Smooth muscle cell (in vitro differentiated cells): Measurements from ENCODE around the gene ZNG1C. TPM values are rescaled to one million over a fixed set of nuclear protein-coding genes. Genes with fewer than 3 reads are reported as not detected.
"Not testable (repeated sequence)": the region's sequence is repeated elsewhere in the genome, so short reads cannot be mapped to it uniquely, and the experiment has no call there.

ENCODE experiments used
- DNase-seq: peaks from one replicate; lab custom pipeline; 2025; ENCODE audit not compliant: unreplicated experiment; lab: John Stamatoyannopoulos, UW
- H2AFZ ChIP-seq: fragments of 200-600 bp; sonication (generic); 2 replicates; pipeline ENCODE4 v1.6.0; 2016; ENCODE audit warnings: antibody characterized with exemption, low read depth, mild to moderate bottlenecking
- H3F3A ChIP-seq: fragments of 200-600 bp; sonication (generic); 2 replicates; pipeline ENCODE4 v1.6.0; 2017; ENCODE audit warnings: antibody characterized with exemption, low read depth
- H3K27ac ChIP-seq: fragments of 200-600 bp; sonication (generic); 2 replicates; pipeline ENCODE4 v1.5.1; 2016; ENCODE audit warnings: low read depth, mild to moderate bottlenecking
- H3K27me3 ChIP-seq: fragments of 200-600 bp; sonication (generic); 2 replicates; pipeline ENCODE4 v1.6.1; 2016; ENCODE audit warnings: low read depth, mild to moderate bottlenecking
- H3K36me3 ChIP-seq: fragments of 200-600 bp; sonication (generic); 2 replicates; pipeline ENCODE4 v1.5.1; 2016; ENCODE audit warnings: low read depth
- H3K4me1 ChIP-seq: fragments of 200-600 bp; sonication (generic); 2 replicates; pipeline ENCODE4 v1.5.1; 2016; ENCODE audit warnings: low read depth
- H3K4me2 ChIP-seq: fragments of 200-600 bp; sonication (generic); 2 replicates; pipeline ENCODE4 v1.6.0; 2016; ENCODE audit warnings: mild to moderate bottlenecking
- H3K4me3 ChIP-seq: fragments of 200-600 bp; sonication (generic); 2 replicates; pipeline ENCODE4 v1.5.1; 2016; ENCODE audit warnings: mild to moderate bottlenecking
- H3K79me2 ChIP-seq: fragments of 200-600 bp; sonication (generic); 2 replicates; pipeline ENCODE4 v1.6.0; 2016; ENCODE audit warnings: low read depth, mild to moderate bottlenecking
- H3K9ac ChIP-seq: fragments of 200-600 bp; sonication (generic); 2 replicates; pipeline ENCODE4 v1.6.0; 2016; ENCODE audit warnings: low read depth
- H3K9me3 ChIP-seq: fragments of 200-600 bp; sonication (generic); replicated peaks from 2 replicates; pipeline ENCODE4 v1.5.1; 2016; ENCODE audit warnings: low read depth
- H4K20me1 ChIP-seq: fragments of 200-600 bp; sonication (generic); 2 replicates; pipeline ENCODE4 v1.6.0; 2016; ENCODE audit warnings: low read depth
- WGBS: methylation state at CpG from one replicate; pipeline ENCODE4 v1.1.7; 2016; ENCODE audit warnings: low lambda C conversion rate; 5-methylcytosine and 5-hydroxymethylcytosine counted together
- polyA plus RNA-seq: library from polyadenylated mRNA; unstranded; fragments of >200 nt; fragmentation: Nextera tagmentation; extraction: Ambion mirVana; gene quantifications from 2 replicates; pipeline ENCODE4 v1.2.1, GENCODE V29; 2016
- total RNA-seq: library from RNA; depleted of rRNA; stranded (reverse); fragments of >200 nt; gene quantifications from 2 replicates; pipeline ENCODE4 v1.2.3, GENCODE V29; 2014

Gene ZNG1C
- total RNA-seq (17.8 and 50.1 TPM in 2 replicates), polyA plus RNA-seq (41.9 and 52.2 TPM in 2 replicates)

DNA sequence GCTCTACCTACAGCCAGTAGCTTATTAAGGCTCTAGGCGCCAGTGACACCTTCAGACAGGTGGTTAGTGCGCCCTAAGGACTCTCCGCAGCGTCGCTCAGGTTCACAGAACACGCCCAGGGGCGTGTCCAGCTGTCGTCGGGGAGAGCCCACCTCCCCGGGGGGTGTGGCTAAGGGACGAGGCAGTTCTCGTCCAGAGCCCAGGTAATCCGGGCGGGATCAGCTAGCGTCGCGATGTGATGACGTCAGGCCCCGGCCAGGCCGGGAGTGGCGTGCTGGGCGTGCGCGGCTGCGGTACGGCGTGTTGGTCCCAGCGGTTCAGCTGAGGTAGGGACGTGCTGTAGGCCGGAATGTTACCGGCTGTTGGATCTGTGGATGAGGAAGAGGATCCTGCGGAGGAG is at the start of gene ZNG1C:
TSS of gene ZNG1C (plus strand) at position 301 of the 400 bp plus-strand sequence. CDS start at position 350, 49 bp downstream.
- H3K9me3 ChIP-seq, H3K4me3 ChIP-seq, H3K4me1 ChIP-seq, H3K9ac ChIP-seq, DNase-seq, H3K4me2 ChIP-seq, H3K79me2 ChIP-seq, H3K27me3 ChIP-seq, H3K27ac ChIP-seq, H2AFZ ChIP-seq, H4K20me1 ChIP-seq, H3F3A ChIP-seq, H3K36me3 ChIP-seq: not testable (repeated sequence)
- no CpG with 5 or more reads among the region's 32 CpGs for WGBS

DNA sequence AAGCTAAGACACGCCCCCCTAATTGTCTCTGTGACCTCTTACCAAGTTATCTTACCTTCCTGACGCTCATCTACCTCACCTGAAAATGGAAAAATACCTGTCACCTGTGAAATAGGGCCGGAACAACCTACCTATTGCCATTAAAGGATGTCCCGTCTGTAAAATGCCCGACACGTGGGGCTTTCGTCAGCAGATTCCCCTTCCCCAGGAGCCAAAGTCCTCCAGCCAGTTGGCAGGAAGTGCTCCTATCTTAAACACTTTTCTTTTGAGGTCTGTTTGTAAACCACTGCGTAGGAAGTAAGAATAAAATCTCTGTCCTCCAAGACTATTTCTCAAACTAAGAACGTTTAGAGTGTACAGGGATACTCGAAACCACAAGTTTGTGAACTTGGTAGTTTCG is 654 bp downstream of the ZNG1C start:
- H3K9me3 ChIP-seq, H3K4me3 ChIP-seq, H4K20me1 ChIP-seq, H3K9ac ChIP-seq, DNase-seq, H3K27ac ChIP-seq, H3K27me3 ChIP-seq, H3K79me2 ChIP-seq, H2AFZ ChIP-seq, H3K36me3 ChIP-seq, H3F3A ChIP-seq, H3K4me2 ChIP-seq, H3K4me1 ChIP-seq: not testable (repeated sequence)
- WGBS, result no CpG with 5 or more reads among the region's 11 CpGs

- H3K27me3 ChIP-seq, H3K9me3 ChIP-seq, H3K4me1 ChIP-seq, H3K4me2 ChIP-seq, H2AFZ ChIP-seq, H3K79me2 ChIP-seq, H3F3A ChIP-seq, H3K9ac ChIP-seq, H4K20me1 ChIP-seq, H3K4me3 ChIP-seq, H3K27ac ChIP-seq, DNase-seq, H3K36me3 ChIP-seq: not testable (repeated sequence)
- WGBS, result 64% methylated on average over 11 of the region's 16 CpGs
Observed at GRCh38 chr9:68281041-68281440, 39.3 kb downstream of the ZNG1C start.

DNA sequence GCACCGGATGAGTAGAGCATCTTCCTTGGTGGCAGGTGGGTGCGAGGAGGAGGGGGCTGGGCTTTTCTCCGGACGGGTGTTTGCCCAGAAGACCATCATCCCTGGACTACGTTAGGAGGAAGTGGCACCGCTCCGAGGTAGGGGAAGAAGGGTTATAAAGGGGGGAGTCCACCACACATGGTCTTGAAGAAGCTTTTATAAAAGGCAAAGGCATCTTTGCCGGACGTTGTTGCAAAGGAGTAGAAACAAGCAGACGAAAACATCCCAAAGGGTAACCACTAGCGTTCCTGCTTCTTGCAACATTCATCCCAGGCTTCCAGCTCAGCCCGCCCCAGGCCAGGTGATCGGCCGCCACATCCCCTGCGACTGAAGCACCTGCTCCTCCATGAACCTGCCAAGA is 60.8 kb downstream of the ZNG1C start, which contains the start of gene FOXD4L3:
TSS of gene FOXD4L3 (plus strand) at position 301 of the 400 bp plus-strand sequence. CDS start at position 386, 85 bp downstream.
- not testable (repeated sequence) for H4K20me1 ChIP-seq, H3K27me3 ChIP-seq, H3K4me2 ChIP-seq, H3K27ac ChIP-seq, DNase-seq, H3K79me2 ChIP-seq, H3F3A ChIP-seq, H3K9ac ChIP-seq, H3K36me3 ChIP-seq, H3K9me3 ChIP-seq, H2AFZ ChIP-seq, H3K4me3 ChIP-seq, H3K4me1 ChIP-seq
- 16% methylated on average over 3 of the region's 15 CpGs for WGBS

GRCh38 chr9:68303771-68304170 is 62.0 kb downstream of the ZNG1C start:
- not testable (repeated sequence) for H4K20me1 ChIP-seq, H3K36me3 ChIP-seq
- 4% methylated on average over 6 of the region's 30 CpGs for WGBS

GRCh38 chr9:68304212-68304611 is 62.4 kb downstream of the ZNG1C start:
- 20% methylated on average over 10 of the region's 21 CpGs for WGBS
- DNase-seq, H3F3A ChIP-seq: not testable (repeated sequence)

More at GRCh38 chr9:68303771-68304170, 62.0 kb downstream of the ZNG1C start:
- not testable (repeated sequence) for H3K79me2 ChIP-seq, DNase-seq, H3K9me3 ChIP-seq, H3K27me3 ChIP-seq, H3F3A ChIP-seq, H3K9ac ChIP-seq, H3K27ac ChIP-seq, H3K4me1 ChIP-seq, H3K4me2 ChIP-seq, H3K4me3 ChIP-seq, H2AFZ ChIP-seq

GRCh38 chr9:68304777-68305176 is 63.0 kb downstream of the ZNG1C start:
- H2AFZ ChIP-seq, H3K9me3 ChIP-seq, H3K4me2 ChIP-seq, H3K27ac ChIP-seq, H3F3A ChIP-seq, H3K36me3 ChIP-seq, H4K20me1 ChIP-seq, DNase-seq, H3K4me3 ChIP-seq, H3K27me3 ChIP-seq, H3K79me2 ChIP-seq, H3K4me1 ChIP-seq, H3K9ac ChIP-seq: not testable (repeated sequence)
- 36% methylated on average over 3 of the region's 4 CpGs for WGBS

More at GRCh38 chr9:68304212-68304611, 62.4 kb downstream of the ZNG1C start:
- H3K27me3 ChIP-seq, H2AFZ ChIP-seq, H3K9me3 ChIP-seq, H3K79me2 ChIP-seq, H3K27ac ChIP-seq, H4K20me1 ChIP-seq, H3K4me1 ChIP-seq, H3K4me2 ChIP-seq, H3K4me3 ChIP-seq, H3K36me3 ChIP-seq, H3K9ac ChIP-seq: not testable (repeated sequence)

DNA sequence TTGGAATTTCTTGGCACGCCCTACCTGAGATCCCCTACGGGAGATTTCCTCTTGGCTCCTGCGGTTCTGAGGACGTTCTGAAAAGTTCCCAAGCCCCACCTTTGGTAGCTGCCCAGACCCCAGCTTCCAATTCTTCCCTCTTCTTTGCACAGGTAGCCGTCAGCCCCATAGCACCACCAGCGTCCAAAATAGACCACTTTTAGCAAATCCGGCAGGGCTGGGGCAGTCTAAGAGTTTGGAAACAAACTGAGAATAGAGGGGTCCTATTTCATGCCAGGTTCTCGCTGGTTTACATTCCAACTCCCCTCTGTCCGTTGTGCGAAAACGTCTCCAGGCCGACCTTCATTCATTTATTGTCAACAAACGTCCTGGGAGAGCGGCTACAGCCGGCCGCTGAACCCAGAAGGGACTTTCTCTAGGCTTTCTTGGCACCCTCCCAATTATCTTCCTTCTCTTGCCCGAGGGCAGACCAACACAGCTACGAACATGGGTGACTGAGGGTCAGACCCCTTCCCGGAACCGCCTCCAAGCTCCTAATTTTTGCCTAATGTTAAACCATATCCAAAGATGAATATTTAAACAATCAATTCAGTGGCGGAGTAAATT is 64.0 kb downstream of the ZNG1C start:
- H3K36me3 ChIP-seq, H3K27ac ChIP-seq, DNase-seq, H3K9me3 ChIP-seq, H2AFZ ChIP-seq, H3K27me3 ChIP-seq, H3K4me2 ChIP-seq, H3K79me2 ChIP-seq, H3F3A ChIP-seq, H3K9ac ChIP-seq, H3K4me3 ChIP-seq, H4K20me1 ChIP-seq, H3K4me1 ChIP-seq: not testable (repeated sequence)
- 29% methylated on average over 10 of the region's 21 CpGs for WGBS
